DMS 273 treated with DMSO at 0.1 percent for 48 hours (cell line): Measurements from ENCODE around the gene ZNF507.
A peak's percentile ranks its signal among the peaks of the same experiment; 100 is the strongest.
"Not testable (repeated sequence)": the region's sequence is repeated elsewhere in the genome, so short reads cannot be mapped to it uniquely, and the experiment has no call there.

Source experiments
- DNase-seq: peaks from one replicate; lab custom pipeline; 2025; lab: John Stamatoyannopoulos, UW

Gene ZNF507

DNA sequence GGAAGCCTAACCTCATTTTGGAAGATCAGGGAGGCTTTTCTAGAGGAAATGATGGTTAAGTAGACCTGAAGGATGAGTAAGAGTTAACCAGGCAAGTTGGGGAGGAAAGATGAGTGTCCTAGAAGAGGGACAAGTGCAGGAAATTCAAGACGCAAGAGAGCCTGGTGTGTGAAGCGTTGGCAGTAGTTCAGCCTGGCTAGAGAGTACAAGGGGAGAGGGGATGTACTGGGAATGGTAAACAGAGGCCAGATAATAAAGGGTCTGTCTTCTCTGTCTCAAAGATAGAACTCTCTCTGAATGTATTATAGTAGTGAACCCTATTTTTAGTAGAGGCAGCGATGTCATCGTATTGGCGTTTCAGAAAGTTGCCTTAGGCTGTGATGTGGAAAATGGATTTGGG is 69.8 kb downstream of the ZNF507 start:
- DNase-seq = no peak

DNA sequence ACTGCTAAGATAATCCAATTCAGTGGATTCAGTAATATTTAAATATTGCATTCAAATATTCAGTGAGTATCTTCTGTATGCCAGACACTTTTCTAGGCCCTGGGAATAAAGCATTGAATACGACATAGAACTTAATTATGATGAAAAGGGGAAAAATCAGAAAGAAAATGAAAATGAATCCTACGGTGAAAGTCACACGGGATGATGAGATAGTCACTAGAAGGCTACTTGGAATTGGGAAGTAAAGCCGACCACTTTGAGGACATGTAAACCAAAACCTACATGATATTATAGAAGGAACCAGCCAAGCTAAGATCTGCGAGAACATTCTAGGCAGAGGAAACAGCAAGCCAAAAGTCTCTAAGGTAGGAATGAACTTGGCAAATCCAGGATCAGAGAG is 70.3 kb downstream of the ZNF507 start:
- DNase-seq = no peak

DNA sequence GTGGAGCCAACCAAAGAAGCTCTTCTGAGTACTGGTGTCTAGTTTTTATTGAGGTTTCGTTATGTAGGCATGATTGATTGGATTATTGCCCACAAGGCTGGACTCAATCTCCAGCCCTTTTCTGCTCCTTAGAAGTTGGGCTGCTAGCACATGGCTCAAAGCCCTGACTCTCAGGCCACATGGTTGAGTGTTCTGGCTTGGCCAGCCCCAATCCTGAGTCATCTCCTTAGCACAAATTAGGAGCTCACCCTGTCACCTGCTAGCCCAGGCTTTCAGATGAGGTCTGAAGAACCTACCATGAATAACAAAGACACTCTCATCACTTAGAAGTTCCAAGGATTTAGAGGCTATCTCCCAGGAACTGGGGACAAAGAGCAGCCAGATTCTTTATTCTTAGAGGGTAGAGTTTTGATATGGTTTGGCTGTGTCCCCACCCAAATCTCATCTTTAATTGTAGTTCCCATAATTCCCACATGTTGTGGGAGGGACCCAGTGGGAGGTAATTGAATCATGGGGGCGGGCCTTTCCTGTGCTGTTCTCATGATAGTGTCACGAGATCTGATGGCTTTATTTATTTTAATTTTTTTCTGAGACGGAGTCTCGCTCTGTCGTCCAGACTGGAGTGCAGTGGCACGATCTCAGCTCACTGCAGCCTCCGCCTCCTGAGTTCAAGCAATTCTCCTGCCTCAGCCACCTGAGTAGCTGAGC is 71.5 kb downstream of the ZNF507 start:
- no peak for DNase-seq

DNA sequence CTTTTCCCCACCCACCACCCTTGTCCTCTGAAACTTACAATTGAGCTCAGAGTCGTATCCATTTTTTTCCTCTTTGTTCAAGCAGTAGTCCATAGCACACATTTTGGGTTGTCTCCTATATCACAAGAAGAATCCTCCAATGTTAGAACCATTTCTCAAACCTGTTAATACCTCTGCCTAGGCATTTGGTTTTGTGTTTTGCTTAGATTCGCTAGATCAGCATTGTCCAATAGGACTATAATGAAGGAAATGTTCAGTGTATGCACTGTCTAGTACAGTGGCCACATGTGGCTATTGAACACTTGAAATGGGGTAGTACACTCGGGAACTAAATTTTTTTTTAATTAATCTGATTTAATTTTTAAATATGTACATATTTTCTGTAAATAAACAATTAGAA is 72.7 kb downstream of the ZNF507 start:
- no peak for DNase-seq

DNA sequence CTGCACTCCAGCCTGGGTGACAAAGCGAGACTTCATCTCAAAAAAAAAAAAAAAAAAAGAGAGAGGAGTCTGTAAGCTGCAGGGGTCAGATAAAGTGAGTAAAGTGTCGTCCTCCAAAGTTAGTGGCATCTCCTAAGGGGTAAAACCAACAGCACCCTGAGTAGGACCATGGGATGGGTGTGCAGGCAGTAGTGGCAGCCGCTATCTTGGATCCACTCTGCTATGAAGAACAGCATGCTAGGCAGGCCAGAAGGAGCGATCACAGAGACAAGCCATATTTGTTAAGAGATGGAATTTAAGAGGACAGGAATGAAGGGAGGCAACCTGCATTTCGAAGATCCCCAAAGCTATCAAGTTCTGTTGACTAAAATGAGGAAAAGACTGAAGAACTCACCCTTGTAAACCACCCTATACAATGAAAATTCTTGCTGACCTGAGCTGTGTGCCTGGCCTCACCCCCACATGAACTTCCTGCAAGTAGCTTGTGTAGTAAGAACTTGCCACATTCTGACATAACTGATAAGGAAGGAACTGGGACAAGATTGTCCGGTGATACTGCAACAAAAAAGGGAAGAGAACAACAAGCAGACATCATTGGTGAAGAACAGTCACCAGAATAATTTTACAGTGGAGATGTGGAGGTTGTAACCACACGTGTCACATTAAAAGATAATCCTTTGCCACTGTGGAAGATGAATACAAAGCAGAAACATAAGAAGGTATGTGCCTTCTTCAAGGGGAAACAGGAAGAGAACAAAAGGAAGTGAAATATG is 76.4 kb downstream of the ZNF507 start:
- no peak for DNase-seq

DNA sequence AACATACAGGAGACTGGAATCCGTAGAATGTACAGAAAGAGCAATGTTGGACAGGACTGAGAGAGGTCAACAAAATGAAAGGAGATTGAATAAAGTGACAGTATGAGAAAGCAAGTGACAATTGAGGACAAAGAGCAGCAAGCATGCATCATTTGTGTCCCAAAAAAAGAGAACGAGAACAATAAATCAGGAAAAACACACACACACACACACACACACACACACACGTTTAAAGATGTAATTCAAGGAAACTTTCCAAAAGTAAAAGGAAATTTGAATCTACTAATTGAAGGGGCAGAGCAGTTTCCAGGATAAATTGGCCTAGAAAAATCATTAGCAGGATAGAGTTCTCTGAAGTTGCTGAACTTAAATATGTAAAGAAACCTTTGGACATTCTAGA is 77.0 kb downstream of the ZNF507 start:
- DNase-seq = no peak

DNA sequence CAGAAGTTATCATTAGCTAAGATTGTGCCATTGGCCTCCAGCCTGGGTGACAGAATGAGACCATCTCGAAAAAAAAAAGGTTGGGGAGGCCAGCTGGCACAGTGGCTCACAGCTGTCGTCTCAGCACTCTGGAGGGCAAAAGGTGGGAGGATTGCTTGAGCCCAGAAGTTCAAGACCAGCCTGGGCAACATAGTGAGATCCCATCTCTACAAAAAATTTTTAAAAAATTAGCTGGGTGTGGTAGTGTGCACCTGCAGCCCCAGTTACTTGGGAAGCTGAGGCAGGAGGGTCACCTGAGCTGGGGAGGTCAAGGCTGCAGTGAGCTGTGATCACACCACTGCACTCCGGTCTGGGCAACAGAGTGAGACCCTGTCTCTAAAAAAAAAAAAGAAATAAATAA is 78.5 kb downstream of the ZNF507 start:
- not testable (repeated sequence) for DNase-seq

DNA sequence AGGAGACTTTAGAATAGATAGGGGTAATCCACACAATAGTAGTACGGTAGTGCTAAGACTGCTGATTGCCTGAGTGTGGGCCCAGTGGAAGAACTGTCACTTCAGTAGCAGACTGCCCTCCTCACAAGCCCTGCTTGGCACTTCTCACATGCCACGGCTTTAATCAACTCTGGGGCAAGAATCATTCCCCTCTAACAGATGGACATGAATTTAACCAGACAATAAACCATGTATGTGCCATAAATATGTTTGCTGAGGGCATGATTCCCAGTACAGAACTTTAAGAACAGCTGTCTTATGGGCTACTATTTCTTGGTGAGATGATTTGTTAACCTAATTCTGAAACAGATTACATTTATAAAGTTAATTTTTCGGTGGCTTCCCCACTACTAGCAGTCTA is 82.1 kb downstream of the ZNF507 start:
- DNase-seq = peak; percentile 87

DNA sequence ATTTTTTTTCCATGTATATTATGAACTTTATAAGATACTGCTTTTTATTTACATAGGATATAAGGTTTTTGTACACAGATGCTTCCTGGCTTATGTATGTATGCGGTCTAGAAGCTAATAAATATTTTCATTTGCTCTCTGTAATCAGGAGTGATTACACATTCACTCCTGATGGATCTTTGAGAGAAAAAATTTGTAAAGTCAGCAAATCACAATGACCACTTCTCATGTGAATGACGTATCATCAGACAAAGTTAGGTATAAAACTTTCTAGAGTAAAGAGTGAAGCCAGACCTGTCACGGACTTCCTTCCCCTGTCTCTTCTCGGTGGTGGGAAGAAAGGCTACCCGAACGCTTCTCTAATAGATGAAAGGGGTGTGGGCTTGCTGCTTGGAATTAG is 91.3 kb downstream of the ZNF507 start:
- no peak for DNase-seq

DNA sequence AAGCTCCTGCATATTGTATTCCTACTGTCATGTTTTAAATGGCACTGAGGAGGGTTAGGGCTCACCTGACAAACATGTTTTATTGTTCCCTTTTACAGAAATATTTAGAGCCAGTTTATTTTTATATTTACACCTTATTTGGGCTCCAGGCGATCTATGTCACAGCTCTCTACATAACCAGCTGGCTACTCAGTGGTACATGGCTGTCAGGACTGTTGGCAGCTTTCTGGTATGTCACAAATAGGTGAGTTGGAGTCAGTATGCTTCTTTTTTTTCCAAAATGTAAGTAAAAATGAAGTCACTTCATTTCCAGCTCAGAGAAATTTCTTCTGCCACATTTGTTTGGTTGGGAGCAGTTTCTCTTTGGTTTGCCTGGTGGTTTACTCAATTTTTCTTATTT is 91.7 kb downstream of the ZNF507 start:
- no peak for DNase-seq
